ENCODE results near the gene LYPD8.

DNA sequence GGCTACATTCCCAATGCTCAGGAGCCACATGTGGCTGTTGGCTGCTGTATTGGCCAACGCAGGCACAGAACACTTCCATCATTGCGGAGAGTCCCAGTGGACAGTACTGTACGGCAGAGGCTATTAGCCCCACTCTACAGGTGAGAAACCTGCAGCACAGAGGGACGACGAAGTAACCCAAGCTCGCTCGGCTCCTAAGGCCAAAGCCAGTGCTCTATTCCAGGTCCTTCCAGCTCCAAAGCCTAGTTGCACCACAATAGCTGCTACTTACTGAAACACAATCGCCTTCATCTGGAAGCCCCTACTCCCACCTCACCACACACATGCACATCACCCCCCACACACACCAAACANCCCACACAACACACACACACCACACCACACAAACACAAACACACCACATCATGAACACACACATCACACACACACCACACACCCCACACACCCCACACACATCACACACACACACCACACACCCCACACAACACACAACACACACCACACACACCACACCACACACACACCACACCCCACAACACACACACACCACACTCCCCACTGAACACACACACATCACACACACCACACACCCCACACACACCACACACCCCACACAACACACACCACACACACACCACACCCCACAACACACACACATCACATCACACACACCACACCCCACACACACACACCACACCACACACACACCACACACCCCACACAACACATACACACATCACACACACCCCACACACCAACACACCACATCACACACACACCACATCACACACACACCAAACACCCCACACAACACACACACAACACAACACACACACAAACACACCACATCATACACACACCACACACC is 3.2 kb downstream of the LYPD8 start:
- TF ChIP-seq, protein P1, sequence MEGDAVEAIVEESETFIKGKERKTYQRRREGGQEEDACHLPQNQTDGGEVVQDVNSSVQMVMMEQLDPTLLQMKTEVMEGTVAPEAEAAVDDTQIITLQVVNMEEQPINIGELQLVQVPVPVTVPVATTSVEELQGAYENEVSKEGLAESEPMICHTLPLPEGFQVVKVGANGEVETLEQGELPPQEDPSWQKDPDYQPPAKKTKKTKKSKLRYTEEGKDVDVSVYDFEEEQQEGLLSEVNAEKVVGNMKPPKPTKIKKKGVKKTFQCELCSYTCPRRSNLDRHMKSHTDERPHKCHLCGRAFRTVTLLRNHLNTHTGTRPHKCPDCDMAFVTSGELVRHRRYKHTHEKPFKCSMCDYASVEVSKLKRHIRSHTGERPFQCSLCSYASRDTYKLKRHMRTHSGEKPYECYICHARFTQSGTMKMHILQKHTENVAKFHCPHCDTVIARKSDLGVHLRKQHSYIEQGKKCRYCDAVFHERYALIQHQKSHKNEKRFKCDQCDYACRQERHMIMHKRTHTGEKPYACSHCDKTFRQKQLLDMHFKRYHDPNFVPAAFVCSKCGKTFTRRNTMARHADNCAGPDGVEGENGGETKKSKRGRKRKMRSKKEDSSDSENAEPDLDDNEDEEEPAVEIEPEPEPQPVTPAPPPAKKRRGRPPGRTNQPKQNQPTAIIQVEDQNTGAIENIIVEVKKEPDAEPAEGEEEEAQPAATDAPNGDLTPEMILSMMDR (IDR thresholded peaks at IDR 0.05), result no peak
- TF ChIP-seq POLR2AphosphoS5 (IDR thresholded peaks at IDR 0.05) (no peak), EP300 (IDR thresholded peaks at IDR 0.05) (no peak), POLR2A (IDR thresholded peaks at IDR 0.05; ENCODE audit: low read depth) (no peak)
